HG03354 (cell line): ENCODE measurements around the gene TMSB10.

Source experiments
- ATAC-seq: cut with Tn5 transposase; IDR thresholded peaks from one replicate; pipeline ENCODE4 v1.9.1; 2021; ENCODE audit warnings: mild to moderate bottlenecking; ENCODE audit not compliant: unreplicated experiment, poor library complexity, severe bottlenecking

Gene TMSB10

GRCh38 chr2:84879584-84880394 lies 25.7 kb upstream of the TMSB10 start:
- peak; percentile 72 for ATAC-seq

- no peak for ATAC-seq
Observed at GRCh38 chr2:84880395-84880644, 25.1 kb upstream of the TMSB10 start.

GRCh38 chr2:84880645-84881521 lies 24.6 kb upstream of the TMSB10 start, which contains the start of gene TRABD2A:
TSS of gene TRABD2A (minus strand) at chr2:84881084. CDS start at chr2:84881039, 45 bp downstream.
- ATAC-seq = no peak

- peak; percentile 74 for ATAC-seq
Observed at GRCh38 chr2:84881581-84882413, 23.7 kb upstream of the TMSB10 start.

GRCh38 chr2:84882414-84882738 lies 23.1 kb upstream of the TMSB10 start:
- no peak for ATAC-seq

- ATAC-seq = no peak
Observed at GRCh38 chr2:84882775-84883550, 22.5 kb upstream of the TMSB10 start.

GRCh38 chr2:84884449-84884848 lies 21.0 kb upstream of the TMSB10 start:
- no peak for ATAC-seq

- ATAC-seq = no peak
Observed at GRCh38 chr2:84885111-84885510, 20.3 kb upstream of the TMSB10 start.

GRCh38 chr2:84886791-84887190 lies 18.7 kb upstream of the TMSB10 start:
- no peak for ATAC-seq

- ATAC-seq = peak; percentile 99
Observed at GRCh38 chr2:84888401-84889276, 16.8 kb upstream of the TMSB10 start.

- ATAC-seq = no peak
Observed at GRCh38 chr2:84889332-84889731, 16.1 kb upstream of the TMSB10 start.

- no peak for ATAC-seq
Observed at GRCh38 chr2:84891355-84892010, 14.0 kb upstream of the TMSB10 start.

- ATAC-seq = no peak
Observed at GRCh38 chr2:84894131-84894586, 11.3 kb upstream of the TMSB10 start.

GRCh38 chr2:84894758-84895520 lies 10.5 kb upstream of the TMSB10 start:
- ATAC-seq = no peak

GRCh38 chr2:84896567-84896966 lies 8.9 kb upstream of the TMSB10 start:
- no peak for ATAC-seq

GRCh38 chr2:84897773-84898172 lies 7.7 kb upstream of the TMSB10 start:
- no peak for ATAC-seq
